Measurements from ENCODE around the gene MAPK4. TPM values are rescaled to one million over a fixed set of nuclear protein-coding genes. Genes with fewer than 3 reads are reported as not detected.
"Not testable (repeated sequence)": the region's sequence is repeated elsewhere in the genome, so short reads cannot be mapped to it uniquely, and the experiment has no call there.

MAPK4 gene
- total RNA-seq (2022): 0.21 TPM in 1 of 2 replicates, not detected in the other
- percentile 8 among the genes with signal in this experiment for Bru-seq, nascent RNA
- BruChase-seq, experiment 1, labeled RNA remaining after a 6-hour chase: percentile 4 among the genes with signal in this experiment
- percentile 3 among the genes with signal in this experiment for BruChase-seq, experiment 2, labeled RNA remaining after a 2-hour chase
- long read RNA-seq: 0 reads

DNA sequence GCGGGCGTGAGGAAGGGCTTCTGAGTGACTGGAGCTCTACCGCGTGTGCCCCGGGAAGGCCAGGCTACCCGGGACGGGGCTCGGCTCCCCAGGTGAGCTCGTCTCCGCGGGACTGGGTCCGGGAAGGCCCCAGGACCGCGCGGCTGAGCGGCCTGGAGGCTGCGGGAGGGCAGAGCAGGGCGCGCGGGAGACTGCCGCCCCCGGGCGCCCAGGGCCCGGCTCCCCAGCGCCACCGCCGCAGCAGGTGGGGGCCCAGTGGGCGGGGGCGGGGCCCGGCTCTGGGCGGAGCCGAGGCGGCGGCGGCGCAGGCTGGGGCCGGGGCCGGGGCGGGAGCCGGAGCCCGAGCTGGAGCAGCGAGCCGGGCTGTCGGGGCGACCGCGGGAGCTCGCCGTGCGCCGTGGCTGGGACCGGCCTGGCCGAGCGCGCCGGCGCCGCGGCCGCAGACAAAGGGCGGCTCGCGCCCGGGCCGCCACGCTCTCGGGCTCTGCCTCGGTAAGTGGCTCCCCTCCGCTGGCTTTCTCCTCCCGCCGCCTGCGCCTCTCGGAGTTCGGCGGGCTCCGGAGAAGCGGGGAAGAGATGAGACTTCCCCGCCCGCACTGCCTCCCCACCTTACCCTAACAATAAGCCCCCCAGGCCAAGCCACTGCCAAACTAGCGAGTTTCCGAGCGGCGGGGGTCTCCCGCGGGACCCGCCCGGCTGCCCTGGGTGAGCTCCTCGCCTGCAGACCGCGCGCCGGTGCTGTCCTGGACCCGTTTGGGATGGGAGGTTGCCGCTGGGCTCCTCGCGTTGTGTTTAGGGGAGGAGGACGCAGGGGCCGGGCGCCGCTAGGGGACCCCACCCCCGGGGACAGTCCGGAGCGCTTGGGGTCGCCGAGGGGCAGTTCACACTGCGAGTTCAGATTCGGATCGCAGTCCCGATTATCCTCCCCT lies at the start of gene MAPK4:
MAPK4 (plus strand) TSS at position 336 of the 929 bp plus-strand sequence. CDS start 103,872 bp downstream, outside the sequence.
- H3K27ac Mint-ChIP-seq (ENCODE audit: low read depth, unreplicated experiment): no peak within 1 kb of the TSS
- peak; percentile 50 for DNase-seq (ENCODE audit: unreplicated experiment)

GRCh38 chr18:50517277-50517676 lies 42.6 kb upstream of the MAPK4 start:
- POLR2A ChIA-PET; H3K27me3 Mint-ChIP-seq (ENCODE audit: insufficient read depth, unreplicated experiment); H3K27ac Mint-ChIP-seq (ENCODE audit: low read depth, unreplicated experiment); CTCF ChIA-PET; BruUV-seq (replicated peaks); H3K9me3 Mint-ChIP-seq (ENCODE audit: unreplicated experiment); H3K4me3 Mint-ChIP-seq (ENCODE audit: unreplicated experiment); intact Hi-C loops (cut with micrococcal nuclease); H3K36me3 Mint-ChIP-seq (ENCODE audit: insufficient read depth, unreplicated experiment); H3K4me1 Mint-ChIP-seq (ENCODE audit: insufficient read depth, unreplicated experiment); DNase-seq (ENCODE audit: unreplicated experiment): not testable (repeated sequence)

More for the DNA sequence above, at the start of gene MAPK4:
- peaks cover 58% of the 10 kb centered on the region for H3K27me3 Mint-ChIP-seq (ENCODE audit: insufficient read depth, unreplicated experiment)
- no peak for TF ChIP-seq CTCF (IDR thresholded peaks at IDR 0.05; ENCODE audit: unreplicated experiment)
- H3K9me3 Mint-ChIP-seq (ENCODE audit: unreplicated experiment): peaks cover 12% of the 10 kb centered on the region
- CTCF ChIA-PET: interaction anchor here (0.6 to 1.4 kb wide), 2 partner anchors 85 to 199 kb away, joined by 3 to 4 read pairs; no protein-coding TSS in a partner anchor
- POLR2A ChIA-PET: no interaction called here
- no peaks in the 10 kb centered on the region for H3K36me3 Mint-ChIP-seq (ENCODE audit: insufficient read depth, unreplicated experiment)
- BruUV-seq (replicated peaks): no TSS peak
- H3K4me3 Mint-ChIP-seq (ENCODE audit: unreplicated experiment): peak within 1 kb of the TSS; percentile 68
- intact Hi-C loops (cut with micrococcal nuclease): no loop called here
- H3K4me1 Mint-ChIP-seq (ENCODE audit: insufficient read depth, unreplicated experiment): no peaks in the 10 kb centered on the region

- POLR2A ChIA-PET: no interaction called here
- peak; percentile 23 for DNase-seq (ENCODE audit: unreplicated experiment)
- no peak for TF ChIP-seq CTCF (IDR thresholded peaks at IDR 0.05; ENCODE audit: unreplicated experiment)
- intact Hi-C loops (cut with micrococcal nuclease): no loop called here
- H3K4me3 Mint-ChIP-seq (ENCODE audit: unreplicated experiment): no peak overlapping the region
- CTCF ChIA-PET: interaction anchor here (0.5 to 0.8 kb wide), 2 partner anchors 11 to 269 kb away, joined by 3 read pairs; no protein-coding TSS in a partner anchor
- no peaks in the 10 kb centered on the region for H3K27me3 Mint-ChIP-seq (ENCODE audit: insufficient read depth, unreplicated experiment)
- H3K9me3 Mint-ChIP-seq (ENCODE audit: unreplicated experiment): no peaks in the 10 kb centered on the region
- peaks cover 6% of the 10 kb centered on the region for H3K4me1 Mint-ChIP-seq (ENCODE audit: insufficient read depth, unreplicated experiment)
- no peak overlapping the region for H3K27ac Mint-ChIP-seq (ENCODE audit: low read depth, unreplicated experiment)
- H3K36me3 Mint-ChIP-seq (ENCODE audit: insufficient read depth, unreplicated experiment): no peaks in the 10 kb centered on the region
- no TSS peak for BruUV-seq (replicated peaks)
Measured at GRCh38 chr18:50518787-50519546, 40.9 kb upstream of the MAPK4 start.

- intact Hi-C loops (cut with micrococcal nuclease): no loop called here
- H3K27me3 Mint-ChIP-seq (ENCODE audit: insufficient read depth, unreplicated experiment): peaks cover 18% of the 10 kb centered on the region
- ChIA-PET POLR2A (interaction anchor here (1.0 to 1.5 kb wide), 2 partner anchors 19 to 256 kb away, joined by 3 to 4 read pairs; no protein-coding TSS in a partner anchor), CTCF (interaction anchor here (0.6 kb wide), 1 partner anchor 17 kb away, joined by 3 read pairs; no protein-coding TSS in a partner anchor)
- no peak for DNase-seq (ENCODE audit: unreplicated experiment)
- H3K4me3 Mint-ChIP-seq (ENCODE audit: unreplicated experiment): no peak overlapping the region
- TF ChIP-seq CTCF (IDR thresholded peaks at IDR 0.05; ENCODE audit: unreplicated experiment): no peak
- H3K9me3 Mint-ChIP-seq (ENCODE audit: unreplicated experiment): no peaks in the 10 kb centered on the region
- BruUV-seq (replicated peaks): no TSS peak
- no peak overlapping the region for H3K27ac Mint-ChIP-seq (ENCODE audit: low read depth, unreplicated experiment)
- H3K4me1 Mint-ChIP-seq (ENCODE audit: insufficient read depth, unreplicated experiment): peaks cover 6% of the 10 kb centered on the region
- no peaks in the 10 kb centered on the region for H3K36me3 Mint-ChIP-seq (ENCODE audit: insufficient read depth, unreplicated experiment)
Measured at GRCh38 chr18:50523165-50523564, 36.7 kb upstream of the MAPK4 start.
